ENCODE data around the gene SPEG.

SPEG gene

GRCh38 chr2:219488844-219489194, 54.2 kb downstream of the SPEG start:
- peaks cover 6% of the 10 kb centered on the region for H3K4me1 ChIP-seq (ENCODE audit: control insufficient read depth, insufficient read depth, low read length)
- H3K27me3 ChIP-seq (replicated peaks; ENCODE audit: control insufficient read depth, insufficient read depth, low read length), result no peaks in the 10 kb centered on the region
- peaks cover 3% of the 10 kb centered on the region for H3K36me3 ChIP-seq (ENCODE audit: control insufficient read depth, insufficient read depth, low read length, severe bottlenecking)
- no peaks in the 10 kb centered on the region for H3K9me3 ChIP-seq (ENCODE audit: control insufficient read depth, low read length)
- no peak overlapping the region for H3K4me3 ChIP-seq (ENCODE audit: low read length)
- H3K9ac ChIP-seq (ENCODE audit: low read length), result no peak overlapping the region
- DNase-seq (ENCODE audit: low read depth), result no peak

DNA sequence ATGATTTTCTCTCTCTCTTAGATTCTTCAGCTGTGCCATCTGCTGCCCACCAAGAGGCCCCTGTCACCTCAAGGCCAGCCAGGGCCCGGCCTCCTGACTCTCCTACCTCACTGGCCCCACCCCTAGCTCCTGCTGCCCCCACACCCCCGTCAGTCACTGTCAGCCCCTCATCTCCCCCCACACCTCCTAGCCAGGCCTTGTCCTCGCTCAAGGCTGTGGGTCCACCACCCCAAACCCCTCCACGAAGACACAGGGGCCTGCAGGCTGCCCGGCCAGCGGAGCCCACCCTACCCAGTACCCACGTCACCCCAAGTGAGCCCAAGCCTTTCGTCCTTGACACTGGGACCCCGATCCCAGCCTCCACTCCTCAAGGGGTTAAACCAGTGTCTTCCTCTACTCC, 54.7 kb downstream of the SPEG start:
- peaks cover 3% of the 10 kb centered on the region for H3K36me3 ChIP-seq (ENCODE audit: control insufficient read depth, insufficient read depth, low read length, severe bottlenecking)
- H3K27me3 ChIP-seq (replicated peaks; ENCODE audit: control insufficient read depth, insufficient read depth, low read length), result no peaks in the 10 kb centered on the region
- H3K9ac ChIP-seq (ENCODE audit: low read length), result no peak overlapping the region
- no peak overlapping the region for H3K4me3 ChIP-seq (ENCODE audit: low read length)
- no peak for DNase-seq (ENCODE audit: low read depth)
- peaks cover 2% of the 10 kb centered on the region for H3K4me1 ChIP-seq (ENCODE audit: control insufficient read depth, insufficient read depth, low read length)
- H3K9me3 ChIP-seq (ENCODE audit: control insufficient read depth, low read length), result no peaks in the 10 kb centered on the region

DNA sequence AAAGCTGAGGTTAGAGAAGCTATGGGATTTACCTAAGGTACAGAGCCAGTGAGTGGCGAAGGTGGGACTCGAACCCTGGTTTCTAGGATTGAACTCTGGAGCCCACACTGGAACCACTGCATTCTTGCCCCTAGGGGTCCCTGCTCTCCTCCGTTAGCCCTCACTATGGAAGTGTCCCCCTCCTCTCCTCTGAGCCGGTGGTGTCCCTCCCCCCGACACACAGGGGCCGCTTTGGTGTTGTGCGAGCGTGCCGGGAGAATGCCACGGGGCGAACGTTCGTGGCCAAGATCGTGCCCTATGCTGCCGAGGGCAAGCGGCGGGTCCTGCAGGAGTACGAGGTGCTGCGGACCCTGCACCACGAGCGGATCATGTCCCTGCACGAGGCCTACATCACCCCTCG, 55.5 kb downstream of the SPEG start:
- no peak overlapping the region for H3K4me3 ChIP-seq (ENCODE audit: low read length)

GRCh38 chr2:219490600-219491130, 56.0 kb downstream of the SPEG start:
- peaks cover 3% of the 10 kb centered on the region for H3K4me1 ChIP-seq (ENCODE audit: control insufficient read depth, insufficient read depth, low read length)
- H3K36me3 ChIP-seq (ENCODE audit: control insufficient read depth, insufficient read depth, low read length, severe bottlenecking), result peaks cover 3% of the 10 kb centered on the region
- no peak for DNase-seq (ENCODE audit: low read depth)
- H3K27me3 ChIP-seq (replicated peaks; ENCODE audit: control insufficient read depth, insufficient read depth, low read length), result no peaks in the 10 kb centered on the region
- H3K9me3 ChIP-seq (ENCODE audit: control insufficient read depth, low read length), result no peaks in the 10 kb centered on the region
- no peak overlapping the region for H3K9ac ChIP-seq (ENCODE audit: low read length)
- H3K4me3 ChIP-seq (ENCODE audit: low read length), result no peak overlapping the region

More for the DNA sequence above, 55.5 kb downstream of the SPEG start:
- H3K36me3 ChIP-seq (ENCODE audit: control insufficient read depth, insufficient read depth, low read length, severe bottlenecking), result peaks cover 3% of the 10 kb centered on the region
- no peaks in the 10 kb centered on the region for H3K9me3 ChIP-seq (ENCODE audit: control insufficient read depth, low read length)
- no peaks in the 10 kb centered on the region for H3K27me3 ChIP-seq (replicated peaks; ENCODE audit: control insufficient read depth, insufficient read depth, low read length)
- no peak overlapping the region for H3K9ac ChIP-seq (ENCODE audit: low read length)
- H3K4me1 ChIP-seq (ENCODE audit: control insufficient read depth, insufficient read depth, low read length), result no peaks in the 10 kb centered on the region
- no peak for DNase-seq (ENCODE audit: low read depth)

DNA sequence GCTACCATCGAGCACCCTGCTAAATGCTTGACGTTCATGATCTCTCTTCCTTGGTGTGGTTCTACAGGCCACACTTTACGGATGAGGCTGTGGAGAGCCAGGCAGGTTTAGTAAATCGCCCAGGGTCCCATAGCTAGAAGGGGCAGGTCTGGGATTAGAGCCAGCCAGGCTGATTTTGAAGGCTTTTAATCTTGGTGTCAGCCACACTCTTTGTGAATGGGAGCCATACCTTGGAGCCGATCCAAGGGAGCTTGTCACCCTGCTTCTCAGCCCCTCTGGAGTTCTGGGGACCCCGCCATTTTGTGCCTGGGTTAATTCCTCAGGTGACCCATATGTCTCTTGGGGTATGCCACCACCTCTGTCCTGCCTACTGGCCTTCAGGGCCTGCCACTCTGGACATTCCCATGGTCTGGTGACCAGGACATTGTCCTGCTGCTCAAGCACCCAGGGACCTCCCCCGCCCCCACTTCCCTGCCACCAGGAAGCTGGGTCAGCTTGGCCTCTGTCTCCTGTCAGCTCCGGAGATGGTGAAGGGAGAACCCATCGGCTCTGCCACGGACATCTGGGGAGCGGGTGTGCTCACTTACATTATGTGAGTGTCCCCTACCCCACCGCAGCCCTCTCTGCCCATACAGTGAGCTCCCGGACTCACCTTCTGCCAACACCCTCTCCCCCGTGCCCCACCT, 56.8 kb downstream of the SPEG start:
- Histone ChIP-seq H3K9ac (ENCODE audit: low read length) (no peak overlapping the region), H3K9me3 (ENCODE audit: control insufficient read depth, low read length) (no peaks in the 10 kb centered on the region), H3K27me3 (replicated peaks; ENCODE audit: control insufficient read depth, insufficient read depth, low read length) (no peaks in the 10 kb centered on the region), H3K4me1 (ENCODE audit: control insufficient read depth, insufficient read depth, low read length) (peaks cover 5% of the 10 kb centered on the region), H3K4me3 (ENCODE audit: low read length) (no peak overlapping the region), H3K36me3 (ENCODE audit: control insufficient read depth, insufficient read depth, low read length, severe bottlenecking) (peaks cover 3% of the 10 kb centered on the region)
- DNase-seq (ENCODE audit: low read depth), result no peak

GRCh38 chr2:219492575-219492974, 57.9 kb downstream of the SPEG start:
- Histone ChIP-seq H3K9ac (ENCODE audit: low read length) (no peak overlapping the region), H3K27me3 (replicated peaks; ENCODE audit: control insufficient read depth, insufficient read depth, low read length) (no peaks in the 10 kb centered on the region), H3K4me1 (ENCODE audit: control insufficient read depth, insufficient read depth, low read length) (peaks cover 11% of the 10 kb centered on the region), H3K4me3 (ENCODE audit: low read length) (no peak overlapping the region), H3K9me3 (ENCODE audit: control insufficient read depth, low read length) (no peaks in the 10 kb centered on the region), H3K36me3 (ENCODE audit: control insufficient read depth, insufficient read depth, low read length, severe bottlenecking) (peaks cover 3% of the 10 kb centered on the region)
- DNase-seq (ENCODE audit: low read depth), result no peak

DNA sequence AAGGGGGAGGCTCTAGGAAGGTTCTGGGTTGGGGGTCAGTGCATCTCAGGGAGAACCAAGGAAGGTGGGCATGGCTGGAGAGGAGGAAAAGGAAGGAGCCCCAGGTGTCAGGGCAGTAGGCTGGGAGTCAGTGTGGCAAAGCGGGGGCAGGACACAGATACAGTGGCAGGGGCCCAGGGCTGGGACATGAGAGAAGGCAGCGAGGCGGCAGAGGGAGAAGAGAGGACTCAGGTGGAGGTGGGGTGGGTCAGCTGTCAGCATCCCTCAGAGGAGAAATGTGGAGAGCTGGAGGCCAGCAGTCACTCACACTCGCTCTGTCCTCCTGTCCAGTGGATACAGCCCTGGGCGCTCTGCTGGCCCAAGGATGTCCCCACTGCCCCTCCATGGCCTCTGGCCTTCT, 58.4 kb downstream of the SPEG start:
- Histone ChIP-seq H3K9ac (ENCODE audit: low read length) (no peak overlapping the region), H3K4me3 (ENCODE audit: low read length) (no peak overlapping the region), H3K4me1 (ENCODE audit: control insufficient read depth, insufficient read depth, low read length) (peaks cover 15% of the 10 kb centered on the region), H3K36me3 (ENCODE audit: control insufficient read depth, insufficient read depth, low read length, severe bottlenecking) (peaks cover 3% of the 10 kb centered on the region), H3K9me3 (ENCODE audit: control insufficient read depth, low read length) (no peaks in the 10 kb centered on the region), H3K27me3 (replicated peaks; ENCODE audit: control insufficient read depth, insufficient read depth, low read length) (no peaks in the 10 kb centered on the region)
- DNase-seq (ENCODE audit: low read depth), result no peak

GRCh38 chr2:219494952-219495530, 60.4 kb downstream of the SPEG start:
- Histone ChIP-seq H3K27me3 (replicated peaks; ENCODE audit: control insufficient read depth, insufficient read depth, low read length) (no peaks in the 10 kb centered on the region), H3K9ac (ENCODE audit: low read length) (no peak overlapping the region)

GRCh38 chr2:219495531-219496122, 61.0 kb downstream of the SPEG start:
- DNase-seq (ENCODE audit: low read depth), result peak; percentile 84
- no peaks in the 10 kb centered on the region for H3K36me3 ChIP-seq (ENCODE audit: control insufficient read depth, insufficient read depth, low read length, severe bottlenecking)
- H3K27me3 ChIP-seq (replicated peaks; ENCODE audit: control insufficient read depth, insufficient read depth, low read length), result no peaks in the 10 kb centered on the region
- peaks cover 33% of the 10 kb centered on the region for H3K4me1 ChIP-seq (ENCODE audit: control insufficient read depth, insufficient read depth, low read length)
- no peak overlapping the region for H3K9ac ChIP-seq (ENCODE audit: low read length)
- H3K4me3 ChIP-seq (ENCODE audit: low read length), result no peak overlapping the region
- H3K9me3 ChIP-seq (ENCODE audit: control insufficient read depth, low read length), result no peaks in the 10 kb centered on the region

More at GRCh38 chr2:219494952-219495530, 60.4 kb downstream of the SPEG start:
- DNase-seq (ENCODE audit: low read depth), result no peak
- Histone ChIP-seq H3K4me3 (ENCODE audit: low read length) (no peak overlapping the region), H3K9me3 (ENCODE audit: control insufficient read depth, low read length) (no peaks in the 10 kb centered on the region), H3K36me3 (ENCODE audit: control insufficient read depth, insufficient read depth, low read length, severe bottlenecking) (peaks cover 3% of the 10 kb centered on the region), H3K4me1 (ENCODE audit: control insufficient read depth, insufficient read depth, low read length) (peaks cover 28% of the 10 kb centered on the region)

DNA sequence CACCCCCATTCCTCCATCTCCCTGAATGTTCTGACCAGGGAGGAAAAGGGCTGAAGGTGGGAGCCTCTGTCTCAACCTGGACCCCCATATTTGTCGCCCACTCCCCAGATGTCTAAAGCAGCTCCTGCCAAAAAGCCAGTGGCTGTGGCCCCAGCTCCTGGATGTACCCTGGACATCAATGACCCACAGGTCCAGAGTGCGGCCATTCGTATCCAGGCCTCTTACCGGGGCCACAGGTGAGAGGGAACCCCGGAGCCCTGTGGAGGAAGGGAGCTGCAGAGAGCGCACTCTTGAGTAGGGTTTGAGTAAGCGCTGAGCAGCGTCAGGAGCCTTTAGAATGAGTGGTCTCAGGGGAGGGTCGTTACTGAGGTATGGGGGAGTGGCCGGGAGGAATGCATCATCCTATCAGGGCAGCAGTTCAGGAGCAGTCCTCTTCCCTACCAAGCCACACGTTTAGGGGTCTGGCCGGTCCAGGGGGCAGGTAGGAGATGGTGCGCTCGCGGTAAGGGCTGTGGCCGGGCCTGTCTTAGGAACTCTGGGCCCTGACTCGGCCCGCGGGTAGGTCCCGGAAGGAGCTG, 61.7 kb downstream of the SPEG start:
- Histone ChIP-seq H3K27me3 (replicated peaks; ENCODE audit: control insufficient read depth, insufficient read depth, low read length) (no peaks in the 10 kb centered on the region), H3K9ac (ENCODE audit: low read length) (no peak overlapping the region), H3K4me1 (ENCODE audit: control insufficient read depth, insufficient read depth, low read length) (peaks cover 33% of the 10 kb centered on the region), H3K4me3 (ENCODE audit: low read length) (no peak overlapping the region), H3K9me3 (ENCODE audit: control insufficient read depth, low read length) (no peaks in the 10 kb centered on the region), H3K36me3 (ENCODE audit: control insufficient read depth, insufficient read depth, low read length, severe bottlenecking) (no peaks in the 10 kb centered on the region)
- DNase-seq (ENCODE audit: low read depth), result no peak

DNA sequence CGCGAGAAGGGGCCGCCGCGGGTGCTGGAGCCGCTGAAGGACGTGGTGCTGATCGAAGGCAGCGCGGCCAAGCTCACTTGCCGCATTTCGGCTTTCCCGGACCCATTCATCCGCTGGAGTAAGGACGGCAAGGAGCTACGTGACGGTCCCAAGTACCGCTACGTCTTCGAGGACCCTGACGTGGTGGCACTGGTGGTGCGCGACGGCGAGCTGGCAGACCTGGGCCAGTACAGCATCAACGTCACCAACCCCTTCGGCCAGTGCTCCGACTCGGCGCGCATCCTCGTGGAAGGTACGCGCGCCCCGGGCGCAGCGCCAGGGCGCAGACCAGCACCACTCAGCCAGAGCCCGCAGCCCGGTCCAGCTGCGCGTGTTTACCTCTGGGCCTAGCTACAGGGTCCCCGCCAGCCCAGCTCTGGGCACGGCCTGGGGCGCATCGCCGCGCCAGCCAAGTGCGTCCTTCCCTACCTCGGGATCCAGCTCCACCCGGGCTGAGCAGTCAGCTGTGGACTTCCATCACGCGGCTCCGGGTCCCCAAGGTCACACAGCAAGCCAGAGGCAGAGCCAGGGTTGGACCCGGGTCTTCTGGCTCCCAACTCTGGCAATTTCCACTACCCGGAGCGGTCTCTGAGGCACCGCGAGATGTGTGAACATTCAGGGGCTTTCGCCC, 62.3 kb downstream of the SPEG start:
- DNase-seq (ENCODE audit: low read depth), result no peak
- peak overlapping the region; percentile 92 for H3K4me3 ChIP-seq (ENCODE audit: low read length)
- peak overlapping the region; percentile 99 for H3K9ac ChIP-seq (ENCODE audit: low read length)
- no peaks in the 10 kb centered on the region for H3K9me3 ChIP-seq (ENCODE audit: control insufficient read depth, low read length)
- no peaks in the 10 kb centered on the region for H3K36me3 ChIP-seq (ENCODE audit: control insufficient read depth, insufficient read depth, low read length, severe bottlenecking)
- H3K27me3 ChIP-seq (replicated peaks; ENCODE audit: control insufficient read depth, insufficient read depth, low read length), result no peaks in the 10 kb centered on the region
- peaks cover 33% of the 10 kb centered on the region for H3K4me1 ChIP-seq (ENCODE audit: control insufficient read depth, insufficient read depth, low read length)
